Lung (tissue), 12 donors: ENCODE data around the gene CSK. TPM values are rescaled to one million over a fixed set of nuclear protein-coding genes. Genes with fewer than 3 reads are reported as not detected.

Experiments
- ATAC-seq: fragments of 200-7000 bp; cut with Tn5 transposase; one replicate; pipeline ENCODE4 v1.9.1; 2020; ENCODE audit warnings: moderate number of reproducible peaks; ENCODE audit not compliant: insufficient read depth, low FRiP score
- DNase-seq, 3 donors: peaks; one replicate each; pipeline ENCODE4 v3.0.0-alpha.2; 2013 to 2017
- H3K27ac ChIP-seq, 2 donors: one replicate each; pipeline ENCODE4 v1.5.1; 2013; ENCODE audit warnings: mild to moderate bottlenecking in 2 of 2, moderate library complexity in 2 of 2, control low read depth in 1 of 2, inconsistent platforms in 1 of 2, low read depth in 1 of 2, low read length in 1 of 2
- H3K27me3 ChIP-seq, 3 donors: one replicate each; pipeline ENCODE4 v1.5.1; 2013; ENCODE audit warnings: low read length in 2 of 3; ENCODE audit not compliant: control insufficient read depth in 3 of 3, insufficient read depth in 3 of 3
- H3K36me3 ChIP-seq, 4 donors: one replicate each; pipeline ENCODE4 v1.5.1; 2013; ENCODE audit warnings: low read length in 4 of 4, mild to moderate bottlenecking in 1 of 4, moderate library complexity in 1 of 4; ENCODE audit not compliant: control insufficient read depth in 4 of 4, insufficient read depth in 4 of 4
- H3K4me1 ChIP-seq, 5 donors: one replicate each; pipeline ENCODE4 v1.5.1; 2013; ENCODE audit warnings: low read length in 5 of 5, mild to moderate bottlenecking in 2 of 5, moderate library complexity in 1 of 5; ENCODE audit not compliant: control insufficient read depth in 5 of 5, insufficient read depth in 5 of 5
- H3K4me3 ChIP-seq: one replicate; pipeline ENCODE4 v1.5.1; 2013; ENCODE audit warnings: mild to moderate bottlenecking, control low read depth, moderate library complexity
- H3K9ac ChIP-seq, 2 donors: one replicate each; pipeline ENCODE4 v1.5.1; 2013; ENCODE audit warnings: low read length in 2 of 2, control low read depth in 1 of 2; ENCODE audit not compliant: insufficient read depth in 1 of 2
- H3K9me3 ChIP-seq, 4 donors: one replicate each; pipeline ENCODE4 v1.5.1; 2013; ENCODE audit warnings: low read length in 3 of 4, mild to moderate bottlenecking in 1 of 4, moderate library complexity in 1 of 4; ENCODE audit not compliant: control insufficient read depth in 4 of 4, insufficient read depth in 3 of 4
- CTCF ChIP-seq: IDR thresholded peaks from 2 replicates; pipeline ENCODE4 v1.5.1; 2012; ENCODE audit warnings: mild to moderate bottlenecking; ENCODE audit errors: control extremely low read depth, extremely low read depth
- WGBS, 2 donors: extraction: QIAGEN DNeasy Blood & Tissue Kit; methylation state at CpG; one replicate each; pipeline ENCODE4 v1.1.7; 2013; 5-methylcytosine and 5-hydroxymethylcytosine counted together
- polyA plus RNA-seq, 2 donors: library from polyadenylated mRNA; stranded (reverse); fragments of 200-250 nt; gene quantifications; one replicate each; pipeline ENCODE4 v1.2.1, GENCODE V29; 2013
- total RNA-seq, 2 donors: library from RNA; depleted of rRNA in 1 of 2; stranded (reverse); fragments of >200 nt in 1 of 2; gene quantifications; one replicate each; pipeline ENCODE4 v1.2.1, GENCODE V29; 2014 to 2021
- donor health status: control.
- donor health status: control.
- donor health status: Bipolar disorder and iron deficiency.
- donor health status: healthy.
- donor health status: DM: yes; HTN: yes; CAD: no.

Gene CSK
- total and polyA plus RNA-seq, 4 donors, result 39.7 to 99.1 (median 61.9) TPM

GRCh38 chr15:74790080-74790916 lies 8.4 kb downstream of the CSK start:
- Histone ChIP-seq H3K4me1 (peaks cover 13 to 62% (median 30%) of the 10 kb centered on the region in 5 donors), H3K9ac (peak overlapping the region in 1 of 2 donors; percentile 55), H3K27ac (peak overlapping the region; percentile 36 to 87), H3K27me3 (no peaks in the 10 kb centered on the region), H3K9me3 (no peaks in the 10 kb centered on the region), H3K4me3 (no peak overlapping the region), H3K36me3 (peaks cover 0 to 4% (median 2%) of the 10 kb centered on the region in 4 donors)
- peak; percentile 84 to 87 (median 86) for DNase-seq
- TF ChIP-seq CTCF, result no peak
- no peak for ATAC-seq
- WGBS, 2 donors, result 11 to 28% methylated on average over 15 of the region's 15 CpGs

- DNase-seq (no peak), ATAC-seq (no peak)
- Histone ChIP-seq H3K27me3 (no peaks in the 10 kb centered on the region), H3K36me3 (peaks cover 0 to 1% (median 0%) of the 10 kb centered on the region in 4 donors), H3K27ac (no peak overlapping the region), H3K4me3 (no peak overlapping the region), H3K9ac (no peak overlapping the region), H3K4me1 (peaks cover 11 to 57% (median 25%) of the 10 kb centered on the region in 5 donors), H3K9me3 (no peaks in the 10 kb centered on the region)
- TF ChIP-seq CTCF, result no peak
- 14 to 44% methylated on average over 1 of the region's 1 CpG for WGBS, 2 donors
Measured at GRCh38 chr15:74791007-74791406, 9.1 kb downstream of the CSK start.

- H3K36me3 ChIP-seq, result peaks cover 0 to 1% (median 0%) of the 10 kb centered on the region in 4 donors
- no peak overlapping the region for H3K4me3 ChIP-seq
- H3K27me3 ChIP-seq, result no peaks in the 10 kb centered on the region
- H3K27ac ChIP-seq, result no peak overlapping the region
- no peak for ATAC-seq
- no peaks in the 10 kb centered on the region for H3K9me3 ChIP-seq
- no peak for DNase-seq
- H3K4me1 ChIP-seq, result peaks cover 11 to 52% (median 25%) of the 10 kb centered on the region in 5 donors
- WGBS, 2 donors, result 77 to 84% methylated on average over 7 of the region's 7 CpGs
- peak overlapping the region in 1 of 2 donors; percentile 4 for H3K9ac ChIP-seq
- TF ChIP-seq CTCF, result no peak
Measured at GRCh38 chr15:74791667-74792066, 9.8 kb downstream of the CSK start.
